ENCODE data around the gene MYBPH.

MYBPH gene

DNA sequence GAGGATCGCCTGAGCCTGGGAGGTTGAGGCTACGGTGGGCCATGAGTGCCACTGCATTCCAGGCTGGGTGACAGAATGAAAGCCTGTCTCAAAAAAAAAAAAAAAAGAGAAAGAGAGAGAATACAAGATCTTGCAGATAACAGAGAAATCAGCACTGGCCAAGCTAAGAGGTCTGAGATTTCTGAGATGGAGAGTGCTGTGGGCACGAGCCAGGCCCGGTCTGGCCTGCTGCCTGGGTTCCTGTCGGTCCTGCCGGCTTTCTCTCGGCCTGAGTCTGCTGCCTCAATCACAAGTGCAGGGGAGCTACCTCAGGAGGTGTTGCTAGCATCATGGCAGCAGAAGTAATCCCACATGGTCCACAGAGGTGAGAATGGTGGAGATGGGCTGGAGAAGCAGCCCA, 29.1 kb downstream of the MYBPH start:
- H3K4me3 Mint-ChIP-seq = no peak overlapping the region
- H3K36me3 Mint-ChIP-seq (ENCODE audit: low read depth) = no peaks in the 10 kb centered on the region
- no peaks in the 10 kb centered on the region for H3K27me3 Mint-ChIP-seq
- no peak for DNase-seq
- H3K27ac Mint-ChIP-seq = no peak overlapping the region
- H3K9me3 Mint-ChIP-seq = no peaks in the 10 kb centered on the region
- no peaks in the 10 kb centered on the region for H3K4me1 Mint-ChIP-seq (ENCODE audit: low read depth)

DNA sequence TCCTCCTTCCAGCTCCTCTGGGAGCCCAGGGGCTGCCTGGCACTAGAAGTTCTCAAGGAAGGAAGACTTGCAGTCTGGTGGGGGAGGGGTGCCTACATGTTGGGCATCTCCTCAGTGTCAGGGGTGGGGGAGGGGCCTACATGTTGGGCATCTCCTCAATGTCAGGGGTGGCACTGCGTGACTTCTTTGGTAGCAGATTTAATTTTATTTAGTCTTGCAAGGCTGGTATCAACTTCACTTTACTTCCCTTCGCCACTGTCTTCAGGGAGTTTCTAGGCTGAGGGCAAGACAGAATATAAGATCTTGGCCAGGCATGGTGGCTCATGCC, 29.6 kb downstream of the MYBPH start:
- Mint-ChIP-seq H3K4me3 (no peak overlapping the region), H3K4me1 (ENCODE audit: low read depth) (no peaks in the 10 kb centered on the region), H3K27me3 (no peaks in the 10 kb centered on the region), H3K9me3 (no peaks in the 10 kb centered on the region), H3K27ac (no peak overlapping the region), H3K36me3 (ENCODE audit: low read depth) (no peaks in the 10 kb centered on the region)
- no peak for DNase-seq

DNA sequence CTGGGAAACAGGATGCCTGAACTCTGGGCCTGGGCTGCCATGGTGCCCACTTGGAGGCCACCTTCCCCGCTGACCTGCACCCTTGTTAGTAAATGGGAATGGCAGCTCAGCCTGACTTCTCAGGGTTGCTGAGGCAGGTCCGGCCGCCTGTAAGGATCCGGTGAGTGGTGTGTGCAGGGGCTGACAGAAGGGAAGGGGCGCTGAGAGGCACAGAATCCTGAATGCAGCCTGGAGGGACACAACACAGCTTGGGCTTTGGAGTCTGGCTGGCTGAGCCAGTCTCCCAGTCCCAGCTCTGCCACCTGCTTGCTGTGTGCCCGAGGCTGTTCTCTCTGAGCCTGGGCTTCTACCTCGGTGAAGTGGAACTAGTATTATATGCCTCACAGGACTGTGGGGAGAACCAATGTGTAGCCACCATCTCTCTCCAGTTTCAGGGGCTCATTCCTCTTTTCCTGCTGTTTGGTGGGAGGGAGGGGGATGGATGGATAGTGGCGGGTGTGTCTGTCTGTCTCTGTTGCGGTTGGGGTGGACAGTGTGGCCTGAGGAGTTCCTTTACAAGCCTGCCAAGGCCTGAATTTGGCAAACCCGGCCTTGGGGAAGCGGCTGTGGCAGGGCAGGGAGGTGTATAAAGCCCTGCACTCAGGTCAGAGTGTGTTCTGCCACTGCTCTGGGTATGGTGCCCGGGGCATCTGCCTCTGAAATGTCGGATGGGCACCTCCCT, 30.1 kb downstream of the MYBPH start:
- DNase-seq = no peak
- Mint-ChIP-seq H3K4me3 (no peak overlapping the region), H3K9me3 (no peaks in the 10 kb centered on the region), H3K27me3 (no peaks in the 10 kb centered on the region), H3K36me3 (ENCODE audit: low read depth) (no peaks in the 10 kb centered on the region), H3K27ac (no peak overlapping the region), H3K4me1 (ENCODE audit: low read depth) (no peaks in the 10 kb centered on the region)

DNA sequence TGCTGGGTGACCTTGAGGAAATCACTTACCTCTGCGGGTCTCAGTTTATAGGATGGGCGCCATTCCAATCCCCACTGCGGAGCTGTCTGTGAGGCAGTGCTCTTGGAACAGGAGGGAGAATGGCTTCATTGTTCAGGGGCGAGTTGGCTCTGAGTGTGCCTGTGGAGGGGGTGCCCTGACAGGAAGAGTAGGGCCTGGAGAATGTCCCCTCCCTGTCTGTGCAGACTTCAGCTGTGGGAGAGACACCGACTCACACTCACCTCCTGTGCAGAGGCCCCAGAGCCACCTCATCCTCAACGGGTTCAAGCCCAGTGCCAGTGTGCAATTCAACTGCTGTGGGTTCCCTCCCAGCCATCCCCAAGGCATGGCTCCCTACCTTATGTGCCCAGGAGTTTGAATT, 31.0 kb downstream of the MYBPH start:
- no peak for DNase-seq
- Mint-ChIP-seq H3K27ac (no peak overlapping the region), H3K9me3 (no peaks in the 10 kb centered on the region), H3K4me3 (no peak overlapping the region), H3K27me3 (no peaks in the 10 kb centered on the region), H3K4me1 (ENCODE audit: low read depth) (no peaks in the 10 kb centered on the region), H3K36me3 (ENCODE audit: low read depth) (no peaks in the 10 kb centered on the region)

DNA sequence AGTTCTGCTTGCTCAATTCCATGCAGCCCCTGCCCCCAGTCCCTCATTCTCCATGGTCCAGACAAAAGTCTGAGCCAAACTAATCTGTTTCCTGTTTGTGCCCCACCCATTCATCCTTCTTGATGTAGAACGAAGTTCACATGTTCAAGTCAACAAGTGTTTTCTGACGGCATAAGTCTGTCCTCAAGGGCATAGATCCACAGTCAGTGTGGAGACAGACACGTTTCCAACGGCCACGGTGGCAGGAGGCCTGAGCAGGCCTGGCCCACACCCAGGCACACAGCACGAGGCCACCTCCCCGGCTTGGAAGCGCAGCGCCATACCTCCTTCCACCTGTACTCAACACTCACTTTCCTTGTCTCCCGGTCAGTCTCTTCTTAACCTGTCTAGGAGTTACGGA, 32.0 kb downstream of the MYBPH start:
- Mint-ChIP-seq H3K27me3 (no peaks in the 10 kb centered on the region), H3K36me3 (ENCODE audit: low read depth) (no peaks in the 10 kb centered on the region), H3K27ac (no peak overlapping the region), H3K4me3 (no peak overlapping the region), H3K4me1 (ENCODE audit: low read depth) (no peaks in the 10 kb centered on the region), H3K9me3 (no peaks in the 10 kb centered on the region)
- DNase-seq = no peak

DNA sequence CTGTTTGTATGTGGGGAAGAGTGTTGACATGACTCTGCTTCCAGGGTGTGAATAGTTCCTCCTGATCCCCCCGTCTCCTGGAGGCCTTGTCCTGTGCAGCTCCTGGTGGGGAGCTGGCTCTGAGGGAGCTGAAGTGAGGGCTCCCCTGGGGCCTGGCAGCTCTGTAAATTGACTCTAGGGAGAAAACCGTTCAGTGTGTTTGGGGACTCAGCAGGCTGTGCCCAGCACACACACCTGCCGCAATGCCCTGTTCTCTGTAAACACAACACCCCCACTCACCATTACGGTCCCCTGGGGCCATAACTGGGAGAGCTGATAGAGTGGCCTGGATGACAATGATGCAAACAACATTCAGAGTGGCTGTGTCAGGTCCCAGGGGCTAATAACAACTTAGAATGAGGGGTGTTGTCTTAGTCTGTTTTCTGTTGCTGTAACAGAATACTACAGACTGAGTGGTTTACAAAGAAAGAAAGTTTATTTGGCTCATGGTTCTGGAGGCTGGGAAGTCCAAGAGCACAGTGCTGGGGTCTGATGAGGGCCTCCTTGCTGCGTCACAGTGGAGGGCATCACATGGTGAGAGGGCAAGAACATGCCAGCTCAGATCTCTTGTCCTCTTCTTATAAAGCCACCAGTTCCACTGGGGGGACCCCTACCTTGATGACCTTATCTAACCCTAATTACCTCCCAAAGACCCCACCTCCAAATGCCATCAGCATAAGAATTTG, 32.8 kb downstream of the MYBPH start:
- Mint-ChIP-seq H3K9me3 (no peaks in the 10 kb centered on the region), H3K4me3 (no peak overlapping the region), H3K4me1 (ENCODE audit: low read depth) (no peaks in the 10 kb centered on the region), H3K36me3 (ENCODE audit: low read depth) (no peaks in the 10 kb centered on the region), H3K27ac (no peak overlapping the region), H3K27me3 (no peaks in the 10 kb centered on the region)
- no peak for DNase-seq

DNA sequence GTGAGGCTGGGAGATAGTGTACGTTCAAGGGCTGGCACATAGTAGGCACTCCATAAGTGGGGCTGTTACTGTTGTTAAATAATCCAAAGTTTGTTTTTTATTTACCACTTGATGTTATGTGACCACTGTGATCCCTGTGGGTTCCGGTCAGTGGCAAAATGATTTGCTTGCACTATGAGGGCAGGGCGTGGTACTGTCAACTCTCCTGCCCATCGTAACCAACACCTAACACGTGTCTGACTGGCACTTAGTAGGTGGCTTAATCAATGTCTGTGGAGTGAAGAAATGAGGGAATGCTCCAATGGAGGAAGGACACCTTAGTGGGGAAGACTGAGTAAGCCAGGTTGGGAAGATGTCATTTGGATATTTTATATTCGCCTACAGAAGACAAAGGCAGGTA, 33.5 kb downstream of the MYBPH start:
- no peak overlapping the region for H3K27ac Mint-ChIP-seq

DNA sequence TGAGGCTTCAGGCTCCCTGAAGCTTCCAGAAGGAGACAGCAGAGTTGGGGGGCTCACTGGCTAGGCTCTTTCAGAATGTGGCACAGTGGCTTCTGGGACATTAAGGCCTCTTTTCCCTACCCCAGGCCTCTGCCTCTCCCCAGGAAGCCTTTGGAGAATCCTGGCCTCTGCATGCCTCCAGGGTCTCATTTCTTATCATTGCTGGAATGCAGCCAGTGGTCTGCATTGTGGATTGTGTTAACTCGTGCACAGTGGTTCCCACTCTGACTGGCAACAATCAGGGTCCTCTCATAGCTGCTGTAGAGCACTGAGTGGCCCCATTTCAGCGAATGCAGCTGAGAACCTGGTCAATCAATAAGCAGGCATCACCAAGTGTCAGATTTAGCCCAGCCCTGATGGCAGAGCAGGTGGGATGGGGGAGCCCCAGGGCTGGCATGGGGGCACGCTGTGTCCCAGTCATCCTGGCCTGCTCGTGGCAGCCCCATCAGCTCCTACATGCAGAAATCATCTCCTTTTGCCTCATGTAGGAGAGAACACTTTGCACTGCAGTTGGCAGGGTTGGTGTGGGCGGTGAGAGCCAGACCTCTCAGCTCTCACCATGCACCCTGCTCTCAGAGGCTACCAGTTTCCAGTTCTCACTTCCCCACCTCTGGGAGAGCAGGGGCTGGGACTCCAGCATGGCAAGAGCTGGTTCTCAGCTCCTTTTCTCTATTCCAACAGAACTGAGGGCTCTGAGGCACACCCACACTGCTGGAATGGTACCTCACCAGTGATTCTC, 34.7 kb downstream of the MYBPH start:
- peaks cover 4% of the 10 kb centered on the region for H3K4me1 Mint-ChIP-seq (ENCODE audit: low read depth)
- DNase-seq = no peak
- H3K9me3 Mint-ChIP-seq = no peaks in the 10 kb centered on the region
- H3K36me3 Mint-ChIP-seq (ENCODE audit: low read depth) = no peaks in the 10 kb centered on the region
- H3K4me3 Mint-ChIP-seq = no peak overlapping the region
- H3K27ac Mint-ChIP-seq = no peak overlapping the region
- H3K27me3 Mint-ChIP-seq = peaks cover 3% of the 10 kb centered on the region

More for the DNA sequence above, 33.5 kb downstream of the MYBPH start:
- Mint-ChIP-seq H3K27me3 (no peaks in the 10 kb centered on the region), H3K4me3 (no peak overlapping the region), H3K9me3 (no peaks in the 10 kb centered on the region), H3K36me3 (ENCODE audit: low read depth) (no peaks in the 10 kb centered on the region), H3K4me1 (ENCODE audit: low read depth) (no peaks in the 10 kb centered on the region)
- DNase-seq = no peak

DNA sequence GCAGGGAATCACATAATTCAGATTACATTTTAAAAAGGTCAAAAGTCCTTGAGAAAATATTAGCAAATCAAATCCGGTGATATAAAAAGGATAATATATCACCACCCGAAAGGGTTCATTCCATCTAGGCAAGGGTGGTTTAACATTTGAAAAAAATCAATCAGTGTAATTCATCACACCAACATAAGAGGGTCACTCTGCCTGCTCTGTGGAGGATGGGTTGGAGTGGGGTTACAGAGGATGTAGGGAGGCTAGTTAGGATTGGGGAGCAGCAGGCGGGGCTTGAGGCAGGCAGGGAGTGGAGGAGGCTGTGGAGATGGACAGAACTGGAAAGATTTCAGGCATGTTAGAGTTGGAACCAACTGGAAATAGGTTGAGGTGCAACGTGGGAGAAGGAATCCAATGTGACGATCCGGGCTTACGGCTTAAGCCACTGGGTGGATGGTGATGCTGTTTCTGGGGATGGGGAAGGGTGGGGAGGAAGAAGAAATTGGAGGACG, 35.6 kb downstream of the MYBPH start:
- Mint-ChIP-seq H3K4me3 (no peak overlapping the region), H3K36me3 (ENCODE audit: low read depth) (no peaks in the 10 kb centered on the region), H3K4me1 (ENCODE audit: low read depth) (peaks cover 7% of the 10 kb centered on the region), H3K27ac (no peak overlapping the region), H3K27me3 (peaks cover 5% of the 10 kb centered on the region), H3K9me3 (no peaks in the 10 kb centered on the region)
- DNase-seq = no peak

DNA sequence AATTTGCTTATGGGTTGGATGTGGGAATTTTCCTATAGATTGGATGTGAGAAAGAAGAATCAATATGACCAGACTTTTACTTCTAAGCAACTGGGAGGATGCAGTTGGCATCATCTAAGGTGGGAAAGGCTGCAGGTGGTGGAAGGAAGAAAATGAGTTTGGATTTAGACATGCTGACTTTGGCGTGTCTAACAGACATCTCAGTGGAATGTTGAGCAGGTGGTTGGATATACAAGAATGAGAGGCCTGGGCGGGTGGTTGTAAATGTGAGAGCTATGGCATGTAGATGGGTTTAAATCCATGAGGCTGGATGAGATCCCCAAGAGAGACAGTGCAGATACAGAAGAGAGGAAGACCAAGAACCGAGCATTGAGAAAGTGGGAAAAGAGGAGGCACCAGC, 37.6 kb downstream of the MYBPH start:
- Mint-ChIP-seq H3K9me3 (no peaks in the 10 kb centered on the region), H3K27me3 (peaks cover 5% of the 10 kb centered on the region), H3K36me3 (ENCODE audit: low read depth) (no peaks in the 10 kb centered on the region), H3K27ac (no peak overlapping the region), H3K4me1 (ENCODE audit: low read depth) (peaks cover 7% of the 10 kb centered on the region), H3K4me3 (no peak overlapping the region)
- DNase-seq = no peak

DNA sequence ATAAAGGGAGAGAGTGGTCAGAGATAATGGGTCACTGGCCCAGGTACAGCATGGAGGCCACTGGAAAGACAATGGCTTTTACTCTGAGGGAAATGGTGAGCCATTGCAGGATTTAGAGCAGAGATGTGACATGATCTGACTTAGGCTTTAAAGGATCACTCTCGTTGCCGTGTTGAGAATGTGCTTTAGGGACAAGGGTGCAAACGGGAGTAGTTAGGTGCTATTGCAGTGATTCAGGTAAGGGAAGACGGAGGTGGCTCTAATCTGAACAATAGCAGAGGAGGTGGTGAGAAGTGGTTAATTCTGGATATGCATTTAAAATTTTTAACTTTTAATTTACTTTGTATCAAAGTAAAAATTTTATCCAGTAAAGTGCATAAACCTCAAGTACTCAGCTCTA, 38.3 kb downstream of the MYBPH start:
- no peak for DNase-seq
- no peak overlapping the region for H3K4me3 Mint-ChIP-seq
- peaks cover 7% of the 10 kb centered on the region for H3K4me1 Mint-ChIP-seq (ENCODE audit: low read depth)
- no peaks in the 10 kb centered on the region for H3K9me3 Mint-ChIP-seq
- no peaks in the 10 kb centered on the region for H3K36me3 Mint-ChIP-seq (ENCODE audit: low read depth)
- H3K27ac Mint-ChIP-seq = no peak overlapping the region
- H3K27me3 Mint-ChIP-seq = peaks cover 8% of the 10 kb centered on the region

DNA sequence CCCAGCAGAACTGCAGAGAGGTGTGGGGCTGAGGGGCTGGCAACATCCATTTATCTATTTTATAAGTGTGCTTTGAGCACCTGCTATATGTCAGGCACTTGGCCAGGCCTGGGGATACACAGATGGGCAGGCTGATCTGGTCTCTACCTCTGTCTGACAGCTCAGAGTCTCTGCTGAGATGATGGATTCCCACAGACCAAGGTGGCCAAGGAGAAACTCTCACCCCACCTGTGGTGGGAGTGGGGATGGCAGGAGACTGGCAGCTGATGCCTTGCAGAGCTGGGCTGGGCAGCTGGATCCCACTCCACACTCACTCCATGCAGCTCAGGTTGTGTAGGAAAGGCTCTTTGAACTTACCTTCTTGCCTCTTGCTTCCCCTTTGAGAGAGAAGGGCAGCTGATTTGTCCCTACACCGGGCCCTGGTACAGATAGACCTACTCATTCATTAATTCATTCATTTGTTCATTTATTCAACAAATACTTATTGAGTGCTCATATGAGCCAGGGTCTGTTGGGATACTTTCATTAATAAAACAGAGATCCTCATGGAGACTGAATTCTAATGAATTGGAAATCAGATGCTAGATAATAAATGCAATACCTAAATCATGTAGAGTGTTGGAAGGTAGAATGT, 39.1 kb downstream of the MYBPH start:
- Mint-ChIP-seq H3K9me3 (no peaks in the 10 kb centered on the region), H3K27me3 (peaks cover 8% of the 10 kb centered on the region), H3K27ac (no peak overlapping the region), H3K4me3 (no peak overlapping the region), H3K4me1 (ENCODE audit: low read depth) (peaks cover 7% of the 10 kb centered on the region), H3K36me3 (ENCODE audit: low read depth) (no peaks in the 10 kb centered on the region)
- DNase-seq = no peak

DNA sequence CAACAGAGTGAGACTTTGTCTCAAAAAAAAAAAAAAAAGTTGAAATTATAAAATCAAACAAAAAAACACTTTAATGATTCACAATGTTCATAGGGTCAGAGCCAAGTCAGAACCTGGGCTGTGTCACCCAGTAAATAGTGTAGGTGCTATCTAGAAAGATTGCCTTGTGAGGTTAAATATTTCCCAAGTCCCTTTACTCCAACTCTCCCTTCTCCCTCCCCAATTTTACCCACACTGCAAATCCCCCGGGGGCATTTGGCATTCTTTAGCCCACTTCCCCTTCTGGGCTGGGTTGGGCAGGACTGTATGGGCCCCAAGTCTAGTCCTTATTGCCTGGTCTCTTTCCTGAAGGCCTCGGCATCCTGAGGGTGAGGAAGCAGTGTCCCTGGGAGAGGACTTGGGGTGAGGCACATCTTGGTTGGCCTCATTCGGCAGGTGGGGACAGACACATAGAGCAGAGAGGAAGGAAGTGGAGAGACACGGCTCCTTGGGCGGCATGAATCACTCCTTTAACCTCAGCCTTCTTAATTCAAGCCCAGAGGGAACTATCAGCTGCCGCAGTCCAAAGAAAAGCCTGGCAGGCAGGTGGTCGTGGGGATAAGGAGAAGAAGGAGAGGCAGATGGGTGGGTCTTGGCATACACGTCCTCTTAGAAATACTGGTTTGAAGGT, 39.9 kb downstream of the MYBPH start:
- Mint-ChIP-seq H3K27ac (no peak overlapping the region), H3K36me3 (ENCODE audit: low read depth) (no peaks in the 10 kb centered on the region), H3K9me3 (no peaks in the 10 kb centered on the region), H3K4me1 (ENCODE audit: low read depth) (peaks cover 7% of the 10 kb centered on the region), H3K4me3 (no peak overlapping the region), H3K27me3 (peaks cover 8% of the 10 kb centered on the region)
- DNase-seq = no peak

Data from activated T-cell treated with anti-CD3 and anti-CD28 coated beads, Interleukin-2, amount 50 U/mL, for 24 hours (primary cell).